ENCODE measurements around the gene RSPH1.

RSPH1 gene

GRCh38 chr21:42530167-42530518 lies 34.1 kb upstream of the RSPH1 start:
- DNase-seq, result no peak

- DNase-seq, result peak in 1 of 4 experiments; percentile 28
Observed at GRCh38 chr21:42527489-42528158, 31.6 kb upstream of the RSPH1 start.

- no peak for DNase-seq
Observed at GRCh38 chr21:42527127-42527488, 31.1 kb upstream of the RSPH1 start.

- no peak for DNase-seq
Observed at GRCh38 chr21:42526379-42526727, 30.3 kb upstream of the RSPH1 start.

GRCh38 chr21:42525676-42526378 lies 29.8 kb upstream of the RSPH1 start:
- no peak for DNase-seq

GRCh38 chr21:42525029-42525581 lies 29.1 kb upstream of the RSPH1 start:
- DNase-seq, result no peak

GRCh38 chr21:42524341-42525028 lies 28.5 kb upstream of the RSPH1 start:
- DNase-seq, result no peak

- no peak for DNase-seq
Observed at GRCh38 chr21:42523941-42524340, 27.9 kb upstream of the RSPH1 start.

- DNase-seq, result no peak
Observed at GRCh38 chr21:42523211-42523610, 27.2 kb upstream of the RSPH1 start.

GRCh38 chr21:42522771-42523170 lies 26.7 kb upstream of the RSPH1 start:
- no peak for DNase-seq

- DNase-seq, result no peak
Observed at GRCh38 chr21:42522271-42522670, 26.2 kb upstream of the RSPH1 start.

GRCh38 chr21:42521805-42522204 lies 25.8 kb upstream of the RSPH1 start:
- no peak for DNase-seq

- no peak for DNase-seq
Observed at GRCh38 chr21:42521384-42521783, 25.4 kb upstream of the RSPH1 start.

GRCh38 chr21:42520628-42521253 lies 24.7 kb upstream of the RSPH1 start:
- no peak for DNase-seq

GRCh38 chr21:42518626-42519025 lies 22.6 kb upstream of the RSPH1 start:
- DNase-seq, result no peak

- no peak for DNase-seq
Observed at GRCh38 chr21:42518215-42518614, 22.2 kb upstream of the RSPH1 start.

GRCh38 chr21:42515708-42516502 lies 19.9 kb upstream of the RSPH1 start:
- no peak for DNase-seq

GRCh38 chr21:42514883-42515228 lies 18.8 kb upstream of the RSPH1 start:
- DNase-seq, result no peak

- peak in 3 of 4 experiments; percentile 31 to 61 (median 35) for DNase-seq
Observed at GRCh38 chr21:42513985-42514882, 18.2 kb upstream of the RSPH1 start.

- DNase-seq, result peak in 1 of 4 experiments; percentile 53
Observed at GRCh38 chr21:42513151-42513984, 17.3 kb upstream of the RSPH1 start, which contains the start of gene SLC37A1. TSS of gene SLC37A1 (plus strand) at chr21:42513852. CDS start at chr21:42518455, 4,603 bp downstream.

All from activated naive CD4-positive, alpha-beta T cell (primary cell).